HepG2 (cell line): Measurements from ENCODE around the gene GGACT. TPM values are rescaled to one million over a fixed set of nuclear protein-coding genes. Genes with fewer than 3 reads are reported as not detected.

ENCODE experiments used
- ATAC-seq: fragments of 200-7000 bp; cut with Tn5 transposase; 3 replicates; pipeline ENCODE4 v1.9.1; 2020; ENCODE audit warnings: mild to moderate bottlenecking, moderate library complexity
- BruUV-seq: library from RNA; stranded (reverse); fragments of 400-500 nt; replicated peaks from 2 replicates; lab custom pipeline; 2021; lab: Mats Ljungman, UMichigan
- CTCF ChIA-PET: fragments of 300-600 bp; formaldehyde crosslinking; extraction: SDS; loops from one replicate; lab custom pipeline; 2021; ENCODE audit warnings: low total read pairs, inconsistent platforms, low intra/inter-chr PET ratio; lab: Yijun Ruan, JAX
- POLR2A ChIA-PET: fragments of 350-600 bp; sonication (Branson Sonifier 250); formaldehyde crosslinking; loops from one replicate; lab custom pipeline; 2020; ENCODE audit warnings: antibody characterized with exemption, inconsistent platforms; lab: Yijun Ruan, JAX
- DNase-seq: peaks from one replicate; pipeline ENCODE4 v3.0.0-alpha.2; 2015; ENCODE audit warnings: low spot score
- FAIRE-seq: peaks from 3 replicates; lab custom pipeline; 2011; peaks lifted over from hg19 to GRCh38; lab: Jason Lieb, UNC
- H2AFZ ChIP-seq: one replicate; pipeline ENCODE4 v1.6.1; 2011; ENCODE audit warnings: low read length, inconsistent platforms
- H3K27ac ChIP-seq: fragments of 300-600 bp; 3 replicates; pipeline ENCODE4 v1.8.0; 2011; ENCODE audit warnings: mixed run types, mild to moderate bottlenecking, mixed read lengths, low read length, inconsistent platforms; ENCODE audit not compliant: insufficient read depth; ENCODE audit errors: extremely low read length
- H3K27me3 ChIP-seq, 2 experiments: fragments of 200-600 bp in 1 of 2; 2 replicates in 1 of 2; 3 replicates in 1 of 2; pipeline versions ENCODE4 v1.6.0 to v1.8.0; 2011; ENCODE audit warnings: low read length in 2 of 2, mild to moderate bottlenecking in 2 of 2, moderate library complexity in 2 of 2, inconsistent platforms in 1 of 2; ENCODE audit not compliant: insufficient read depth in 2 of 2, control insufficient read depth in 1 of 2
- H3K36me3 ChIP-seq, 2 experiments: fragments of 200-600 bp in 1 of 2; replicated peaks in 1 of 2; 2 replicates in 1 of 2; 3 replicates in 1 of 2; pipeline versions ENCODE4 v1.5.1 to v1.8.0; 2011; ENCODE audit warnings: low read length in 2 of 2, inconsistent platforms in 1 of 2; ENCODE audit not compliant: insufficient read depth in 2 of 2, control insufficient read depth in 1 of 2
- H3K4me1 ChIP-seq: 2 replicates; pipeline ENCODE4 v1.5.1; 2012; ENCODE audit warnings: low read length, inconsistent platforms; ENCODE audit not compliant: insufficient read depth
- H3K4me2 ChIP-seq: 2 replicates; pipeline ENCODE4 v1.6.0; 2011; ENCODE audit warnings: low read depth, low read length, inconsistent platforms
- H3K4me3 ChIP-seq, 3 experiments: fragments of 200-600 bp in 1 of 3; sonication (generic), shearing (Covaris generic) in 1 of 3; replicated peaks in 1 of 3; 2 replicates each; pipeline ENCODE4 v1.5.1; 2011 to 2016; ENCODE audit warnings: low read length in 3 of 3, inconsistent platforms in 2 of 3, low read depth in 2 of 3, mild to moderate bottlenecking in 2 of 3, control low read depth in 1 of 3, mixed read lengths in 1 of 3; ENCODE audit not compliant: insufficient read depth in 1 of 3
- H3K79me2 ChIP-seq: one replicate; pipeline ENCODE4 v1.6.1; 2011; ENCODE audit warnings: low read length, inconsistent platforms; ENCODE audit not compliant: insufficient read depth
- H3K9ac ChIP-seq: 2 replicates; pipeline ENCODE4 v1.6.0; 2011; ENCODE audit warnings: mild to moderate bottlenecking, low read depth, low read length, inconsistent platforms; ENCODE audit not compliant: insufficient read depth
- H3K9me3 ChIP-seq: 2 replicates; pipeline ENCODE4 v1.5.1; 2012; ENCODE audit warnings: mild to moderate bottlenecking, low read length
- H4K20me1 ChIP-seq: 2 replicates; pipeline ENCODE4 v1.6.0; 2011; ENCODE audit warnings: inconsistent platforms, mild to moderate bottlenecking, low read length, moderate library complexity; ENCODE audit not compliant: insufficient read depth
- AGO2 ChIP-seq: fragments of 200-400 bp; formaldehyde crosslinking; optimal IDR thresholded peaks from 2 replicates; pipeline ENCODE3; 2017; ENCODE audit warnings: mild to moderate bottlenecking, low read depth, low read length, moderate library complexity
- AHR ChIP-seq: IDR thresholded peaks from 2 replicates; pipeline ENCODE4 v1.6.1; 2018; ENCODE audit warnings: missing genetic modification reagents, missing compliant biosample characterization
- BHLHE40 ChIP-seq: IDR thresholded peaks from 2 replicates; pipeline ENCODE4 v1.6.1; 2011; ENCODE audit warnings: low read length, improper control_type of control experiment
- CBX5 ChIP-seq: sonication (generic); formaldehyde crosslinking; IDR thresholded peaks from 2 replicates; pipeline ENCODE4 v1.4.0; 2020; ENCODE audit warnings: missing genetic modification reagents, borderline replicate concordance
- HDAC1 ChIP-seq: sonication (generic); formaldehyde crosslinking; IDR thresholded peaks from 2 replicates; pipeline ENCODE4 v1.5.1; 2020; ENCODE audit warnings: mild to moderate bottlenecking, missing genetic modification reagents
- JUNB ChIP-seq: sonication (generic); formaldehyde crosslinking; IDR thresholded peaks from 2 replicates; pipeline ENCODE4 v1.8.0; 2022; ENCODE audit warnings: missing genetic modification reagents, mild to moderate bottlenecking, borderline replicate concordance
- RELA ChIP-seq: sonication (generic); formaldehyde crosslinking; IDR thresholded peaks from 2 replicates; pipeline ENCODE4 v1.4.0; 2020; ENCODE audit warnings: missing genetic modification reagents
- SNAI1 ChIP-seq: sonication (generic); formaldehyde crosslinking; IDR thresholded peaks from 2 replicates; pipeline ENCODE4 v1.5.0; 2020; ENCODE audit warnings: mild to moderate bottlenecking, missing genetic modification reagents, borderline replicate concordance
- SP1 ChIP-seq, 2 experiments: fragments of 450-650 bp in 1 of 2; sonication (generic) in 1 of 2; formaldehyde crosslinking in 1 of 2; IDR thresholded peaks; 2 replicates each; pipeline versions ENCODE4 v1.4.0 to v1.6.1; 2016 to 2020; ENCODE audit warnings: missing genetic modification reagents in 1 of 2
- SP5 ChIP-seq: IDR thresholded peaks from 2 replicates; pipeline ENCODE4 v1.6.1; 2016; ENCODE audit warnings: low read depth, borderline replicate concordance
- ZNF331 ChIP-seq: sonication (generic); formaldehyde crosslinking; IDR thresholded peaks from 2 replicates; pipeline ENCODE4 v1.4.0; 2020; ENCODE audit warnings: missing genetic modification reagents
- ZNF552 ChIP-seq: sonication (generic); formaldehyde crosslinking; IDR thresholded peaks from 2 replicates; pipeline ENCODE4 v1.9.0; 2022; ENCODE audit warnings: missing genetic modification reagents, mild to moderate bottlenecking, borderline replicate concordance
- WGBS: methylation state at CpG from one replicate; pipeline ENCODE4 v1.1.6; 2017; ENCODE audit warnings: low lambda C conversion rate; 5-methylcytosine and 5-hydroxymethylcytosine counted together
- in situ Hi-C: cut with HindIII; loops from 2 replicates; pipeline ENCODE4 v1.10.0; 2017; ENCODE audit warnings: low pct_unique_long_range_greater_than_20kb; ENCODE audit not compliant: extremely low pct_ligation_motif_present
- intact Hi-C: fragments of 100-400 bp; cut with micrococcal nuclease; formaldehyde crosslinking; loops from one replicate; pipeline ENCODE4 v1.10.0; 2022; ENCODE audit not compliant: unreplicated experiment
- polyA plus RNA-seq, 8 experiments: library from polyadenylated mRNA; depleted of rRNA in 3 of 8; stranded (reverse) in 7 of 8; unstranded in 1 of 8; fragments of >200 nt; fragmentation: Illumina TruSeq in 4 of 8; extraction: Trizol in 4 of 8; gene quantifications; 2 replicates each; pipeline versions ENCODE4 v1.2.1 to v1.2.3, GENCODE V29; 2011 to 2016; ENCODE audit warnings: low read depth in 4 of 8, missing spikeins in 1 of 8, mixed read lengths in 1 of 8; ENCODE audit not compliant: insufficient read depth in 1 of 8
- total RNA-seq, 5 experiments: library from RNA; depleted of rRNA; stranded (reverse); fragments of >200 nt; fragmentation: Illumina TruSeq; extraction: Trizol; gene quantifications; 2 replicates each; pipeline ENCODE4 v1.2.3, GENCODE V29; 2016; ENCODE audit warnings: low read depth in 1 of 5
- TF ChIP-seq, protein P1 (sequence below): sonication (generic); formaldehyde crosslinking; IDR thresholded peaks from 2 replicates; pipeline ENCODE4 v1.5.1; 2020; ENCODE audit warnings: mild to moderate bottlenecking, missing genetic modification reagents, borderline replicate concordance

The GGACT gene
- total and polyA plus RNA-seq, 2 of the 13 experiments (the other 11 are each of a cell fraction or from before 2014, with no cell fraction given): 1.7 to 1.9 TPM

DNA sequence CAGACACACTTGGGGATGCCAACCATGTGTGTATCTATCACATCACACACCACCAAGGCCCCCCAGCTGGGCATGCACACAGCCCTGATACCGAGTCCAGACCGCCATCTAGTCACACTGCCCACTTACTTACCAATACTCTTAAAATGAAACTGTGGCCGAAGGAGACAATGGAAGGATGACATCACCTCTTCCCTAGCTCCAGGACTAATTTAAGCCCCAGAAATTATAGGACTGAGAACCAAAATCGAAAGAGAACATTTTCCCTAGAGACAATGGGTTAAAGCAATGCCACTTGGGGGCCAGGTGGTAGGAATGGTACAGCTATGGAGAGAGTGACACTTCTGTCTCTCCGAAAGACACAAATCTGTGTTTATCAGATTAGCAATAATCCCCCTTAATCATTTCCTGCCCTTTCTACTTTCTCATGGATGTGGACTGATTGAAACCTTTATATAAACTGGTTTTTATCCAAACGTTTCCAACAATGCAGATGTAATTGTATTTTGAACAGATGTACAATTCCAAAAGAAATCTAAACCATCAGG lies 663 bp upstream of the GGACT start (continued):
- TF ChIP-seq, protein P1, sequence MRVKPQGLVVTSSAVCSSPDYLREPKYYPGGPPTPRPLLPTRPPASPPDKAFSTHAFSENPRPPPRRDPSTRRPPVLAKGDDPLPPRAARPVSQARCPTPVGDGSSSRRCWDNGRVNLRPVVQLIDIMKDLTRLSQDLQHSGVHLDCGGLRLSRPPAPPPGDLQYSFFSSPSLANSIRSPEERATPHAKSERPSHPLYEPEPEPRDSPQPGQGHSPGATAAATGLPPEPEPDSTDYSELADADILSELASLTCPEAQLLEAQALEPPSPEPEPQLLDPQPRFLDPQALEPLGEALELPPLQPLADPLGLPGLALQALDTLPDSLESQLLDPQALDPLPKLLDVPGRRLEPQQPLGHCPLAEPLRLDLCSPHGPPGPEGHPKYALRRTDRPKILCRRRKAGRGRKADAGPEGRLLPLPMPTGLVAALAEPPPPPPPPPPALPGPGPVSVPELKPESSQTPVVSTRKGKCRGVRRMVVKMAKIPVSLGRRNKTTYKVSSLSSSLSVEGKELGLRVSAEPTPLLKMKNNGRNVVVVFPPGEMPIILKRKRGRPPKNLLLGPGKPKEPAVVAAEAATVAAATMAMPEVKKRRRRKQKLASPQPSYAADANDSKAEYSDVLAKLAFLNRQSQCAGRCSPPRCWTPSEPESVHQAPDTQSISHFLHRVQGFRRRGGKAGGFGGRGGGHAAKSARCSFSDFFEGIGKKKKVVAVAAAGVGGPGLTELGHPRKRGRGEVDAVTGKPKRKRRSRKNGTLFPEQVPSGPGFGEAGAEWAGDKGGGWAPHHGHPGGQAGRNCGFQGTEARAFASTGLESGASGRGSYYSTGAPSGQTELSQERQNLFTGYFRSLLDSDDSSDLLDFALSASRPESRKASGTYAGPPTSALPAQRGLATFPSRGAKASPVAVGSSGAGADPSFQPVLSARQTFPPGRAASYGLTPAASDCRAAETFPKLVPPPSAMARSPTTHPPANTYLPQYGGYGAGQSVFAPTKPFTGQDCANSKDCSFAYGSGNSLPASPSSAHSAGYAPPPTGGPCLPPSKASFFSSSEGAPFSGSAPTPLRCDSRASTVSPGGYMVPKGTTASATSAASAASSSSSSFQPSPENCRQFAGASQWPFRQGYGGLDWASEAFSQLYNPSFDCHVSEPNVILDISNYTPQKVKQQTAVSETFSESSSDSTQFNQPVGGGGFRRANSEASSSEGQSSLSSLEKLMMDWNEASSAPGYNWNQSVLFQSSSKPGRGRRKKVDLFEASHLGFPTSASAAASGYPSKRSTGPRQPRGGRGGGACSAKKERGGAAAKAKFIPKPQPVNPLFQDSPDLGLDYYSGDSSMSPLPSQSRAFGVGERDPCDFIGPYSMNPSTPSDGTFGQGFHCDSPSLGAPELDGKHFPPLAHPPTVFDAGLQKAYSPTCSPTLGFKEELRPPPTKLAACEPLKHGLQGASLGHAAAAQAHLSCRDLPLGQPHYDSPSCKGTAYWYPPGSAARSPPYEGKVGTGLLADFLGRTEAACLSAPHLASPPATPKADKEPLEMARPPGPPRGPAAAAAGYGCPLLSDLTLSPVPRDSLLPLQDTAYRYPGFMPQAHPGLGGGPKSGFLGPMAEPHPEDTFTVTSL: no peak

DNA sequence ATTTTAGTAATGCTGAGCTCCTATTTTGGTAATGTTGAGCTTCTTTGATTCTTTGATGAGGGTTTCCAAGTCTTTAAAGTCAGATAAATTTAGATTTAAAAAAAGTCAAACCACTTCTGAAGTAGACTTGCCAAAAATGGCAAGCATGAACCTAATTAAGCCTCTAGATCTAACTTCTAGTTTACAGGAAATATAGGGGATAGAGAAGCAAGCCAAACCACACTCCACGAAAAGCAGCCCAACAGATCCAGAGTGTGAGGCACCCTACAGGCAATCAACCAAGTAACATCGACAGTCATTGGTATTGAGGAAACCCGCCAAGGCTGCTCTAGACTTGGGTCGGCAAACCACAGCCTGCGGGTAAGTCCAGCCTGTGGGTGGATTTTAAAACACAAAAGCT lies 3.7 kb downstream of the GGACT start:
- Histone ChIP-seq H4K20me1 (no peaks in the 10 kb centered on the region), H3K36me3 (no peaks in the 10 kb centered on the region), H3K79me2 (no peaks in the 10 kb centered on the region), H3K27me3 (no peaks in the 10 kb centered on the region), H3K9ac (no peak overlapping the region), H3K4me2 (no peak overlapping the region), H2AFZ (no peak overlapping the region), H3K4me3 (no peak overlapping the region), H3K27ac (no peak overlapping the region), H3K9me3 (no peaks in the 10 kb centered on the region), H3K4me1 (peaks cover 21% of the 10 kb centered on the region)
- DNase-seq (no peak), ATAC-seq (no peak), FAIRE-seq (no peak)
- CTCF ChIA-PET: no interaction called here
- TF ChIP-seq SNAI1 (CRISPR knock-in tag) (no peak), RELA (CRISPR knock-in tag) (no peak), SP5 (CRISPR knock-in tag) (no peak), AHR (CRISPR knock-in tag) (no peak), HDAC1 (no peak), SP1 (IDR thresholded peaks at IDR 0.05) (no peak), SP1 (CRISPR knock-in tag; IDR thresholded peaks at IDR 0.05) (no peak), JUNB (no peak), BHLHE40 (no peak), ZNF331 (CRISPR knock-in tag) (no peak), ZNF552 (CRISPR knock-in tag) (no peak), AGO2 (no peak), CBX5 (CRISPR knock-in tag) (no peak)
- 82% methylated on average over 5 of the region's 5 CpGs for WGBS
- no TSS peak for BruUV-seq
- in situ Hi-C loops (loop anchor here (25.0 kb wide), 1 partner anchor 527 kb away; no protein-coding TSS in a partner anchor), intact Hi-C loops (no loop called here)
- POLR2A ChIA-PET: no interaction called here
